HL-60 (cell line): Measurements from ENCODE around the gene CBX8.

ENCODE experiments used
- DNase-seq, 2 experiments: peaks; one replicate each; pipeline ENCODE4 v3.0.0-alpha.2; 2010 to 2020; ENCODE audit warnings: low read depth in 1 of 2, low spot score in 1 of 2
- H3K27ac ChIP-seq: fragments of 250-450 bp; sonication (Bioruptor Pico); replicated peaks from 2 replicates; pipeline ENCODE4 v1.5.1; 2020; ENCODE audit warnings: mild to moderate bottlenecking, moderate library complexity
- H3K27me3 ChIP-seq: fragments of 250-450 bp; sonication (Bioruptor Pico); 2 replicates; pipeline ENCODE4 v1.5.1; 2021; ENCODE audit warnings: mild to moderate bottlenecking, moderate library complexity; ENCODE audit not compliant: insufficient read depth, poor library complexity, severe bottlenecking
- H3K4me3 ChIP-seq: replicated peaks from 2 replicates; pipeline ENCODE4 v1.5.1; 2011; ENCODE audit warnings: mild to moderate bottlenecking, control low read depth, low read length; ENCODE audit not compliant: insufficient read depth
- GABPA ChIP-seq: IDR thresholded peaks from 2 replicates; pipeline ENCODE4 v1.6.1; 2012; ENCODE audit warnings: low read depth
- POLR2AphosphoS5 ChIP-seq: IDR thresholded peaks from 2 replicates; pipeline ENCODE4 v1.6.1; 2012; ENCODE audit warnings: low read depth
- SPI1 ChIP-seq: IDR thresholded peaks from 2 replicates; pipeline ENCODE4 v1.6.1; 2012; ENCODE audit warnings: low read depth, mild to moderate bottlenecking, borderline replicate concordance
- TF ChIP-seq, protein P1 (sequence below): IDR thresholded peaks from one replicate; pipeline ENCODE4 v1.5.1; 2011; ENCODE audit warnings: low read length, control low read depth, inconsistent platforms; ENCODE audit not compliant: insufficient read depth
- TF ChIP-seq, protein P2 (sequence below): IDR thresholded peaks from 2 replicates; pipeline ENCODE4 v1.6.1; 2012; ENCODE audit warnings: low read depth; ENCODE audit not compliant: insufficient replicate concordance

Gene CBX8

GRCh38 chr17:79825580-79825921, 28.7 kb upstream of the CBX8 start:
- H3K27me3 ChIP-seq, result no peaks in the 10 kb centered on the region

DNA sequence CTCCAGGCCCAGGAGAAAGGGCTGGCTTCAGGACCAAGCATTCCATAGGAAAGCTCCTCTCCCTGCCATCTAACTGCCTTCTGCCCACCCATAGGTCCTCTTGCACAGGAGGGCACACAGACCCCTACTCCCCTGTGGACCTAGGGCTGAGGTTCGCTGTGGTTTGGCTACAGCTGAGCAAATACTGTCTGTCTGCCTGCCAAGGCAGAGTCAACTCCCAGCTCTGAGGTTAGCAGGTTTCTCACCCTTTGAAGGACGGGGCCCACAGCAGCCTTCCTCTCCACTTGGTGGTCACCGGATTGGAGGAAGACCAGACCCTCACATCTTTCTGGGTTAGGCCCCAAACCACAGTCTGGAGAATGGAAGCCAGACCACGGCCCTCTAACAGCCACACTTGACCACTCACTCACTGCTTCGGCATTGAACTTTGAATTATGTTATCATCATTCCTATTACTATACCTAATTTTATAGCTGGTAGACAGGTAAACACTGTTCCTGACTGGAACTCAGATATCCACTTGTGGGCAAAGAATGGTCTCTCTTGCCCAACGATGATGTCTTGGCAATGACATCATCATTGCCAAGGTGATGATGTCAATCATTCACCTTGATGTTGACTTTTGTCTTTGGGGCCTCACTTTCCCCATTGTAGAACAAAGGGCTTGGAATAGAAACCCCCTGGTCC, 28.2 kb upstream of the CBX8 start:
- TF ChIP-seq POLR2AphosphoS5 (no peak), SPI1 (no peak), GABPA (no peak)
- TF ChIP-seq, protein P1, sequence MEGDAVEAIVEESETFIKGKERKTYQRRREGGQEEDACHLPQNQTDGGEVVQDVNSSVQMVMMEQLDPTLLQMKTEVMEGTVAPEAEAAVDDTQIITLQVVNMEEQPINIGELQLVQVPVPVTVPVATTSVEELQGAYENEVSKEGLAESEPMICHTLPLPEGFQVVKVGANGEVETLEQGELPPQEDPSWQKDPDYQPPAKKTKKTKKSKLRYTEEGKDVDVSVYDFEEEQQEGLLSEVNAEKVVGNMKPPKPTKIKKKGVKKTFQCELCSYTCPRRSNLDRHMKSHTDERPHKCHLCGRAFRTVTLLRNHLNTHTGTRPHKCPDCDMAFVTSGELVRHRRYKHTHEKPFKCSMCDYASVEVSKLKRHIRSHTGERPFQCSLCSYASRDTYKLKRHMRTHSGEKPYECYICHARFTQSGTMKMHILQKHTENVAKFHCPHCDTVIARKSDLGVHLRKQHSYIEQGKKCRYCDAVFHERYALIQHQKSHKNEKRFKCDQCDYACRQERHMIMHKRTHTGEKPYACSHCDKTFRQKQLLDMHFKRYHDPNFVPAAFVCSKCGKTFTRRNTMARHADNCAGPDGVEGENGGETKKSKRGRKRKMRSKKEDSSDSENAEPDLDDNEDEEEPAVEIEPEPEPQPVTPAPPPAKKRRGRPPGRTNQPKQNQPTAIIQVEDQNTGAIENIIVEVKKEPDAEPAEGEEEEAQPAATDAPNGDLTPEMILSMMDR, result no peak
- TF ChIP-seq, protein P2, sequence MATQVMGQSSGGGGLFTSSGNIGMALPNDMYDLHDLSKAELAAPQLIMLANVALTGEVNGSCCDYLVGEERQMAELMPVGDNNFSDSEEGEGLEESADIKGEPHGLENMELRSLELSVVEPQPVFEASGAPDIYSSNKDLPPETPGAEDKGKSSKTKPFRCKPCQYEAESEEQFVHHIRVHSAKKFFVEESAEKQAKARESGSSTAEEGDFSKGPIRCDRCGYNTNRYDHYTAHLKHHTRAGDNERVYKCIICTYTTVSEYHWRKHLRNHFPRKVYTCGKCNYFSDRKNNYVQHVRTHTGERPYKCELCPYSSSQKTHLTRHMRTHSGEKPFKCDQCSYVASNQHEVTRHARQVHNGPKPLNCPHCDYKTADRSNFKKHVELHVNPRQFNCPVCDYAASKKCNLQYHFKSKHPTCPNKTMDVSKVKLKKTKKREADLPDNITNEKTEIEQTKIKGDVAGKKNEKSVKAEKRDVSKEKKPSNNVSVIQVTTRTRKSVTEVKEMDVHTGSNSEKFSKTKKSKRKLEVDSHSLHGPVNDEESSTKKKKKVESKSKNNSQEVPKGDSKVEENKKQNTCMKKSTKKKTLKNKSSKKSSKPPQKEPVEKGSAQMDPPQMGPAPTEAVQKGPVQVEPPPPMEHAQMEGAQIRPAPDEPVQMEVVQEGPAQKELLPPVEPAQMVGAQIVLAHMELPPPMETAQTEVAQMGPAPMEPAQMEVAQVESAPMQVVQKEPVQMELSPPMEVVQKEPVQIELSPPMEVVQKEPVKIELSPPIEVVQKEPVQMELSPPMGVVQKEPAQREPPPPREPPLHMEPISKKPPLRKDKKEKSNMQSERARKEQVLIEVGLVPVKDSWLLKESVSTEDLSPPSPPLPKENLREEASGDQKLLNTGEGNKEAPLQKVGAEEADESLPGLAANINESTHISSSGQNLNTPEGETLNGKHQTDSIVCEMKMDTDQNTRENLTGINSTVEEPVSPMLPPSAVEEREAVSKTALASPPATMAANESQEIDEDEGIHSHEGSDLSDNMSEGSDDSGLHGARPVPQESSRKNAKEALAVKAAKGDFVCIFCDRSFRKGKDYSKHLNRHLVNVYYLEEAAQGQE, result no peak
- DNase-seq, result no peak
- Histone ChIP-seq H3K27ac (no peak overlapping the region), H3K4me3 (no peak overlapping the region), H3K27me3 (no peaks in the 10 kb centered on the region)

More at GRCh38 chr17:79825580-79825921, 28.7 kb upstream of the CBX8 start:
- H3K4me3 ChIP-seq, result no peak overlapping the region
- no peak for DNase-seq
- no peak for TF ChIP-seq POLR2AphosphoS5
- TF ChIP-seq, protein P2, result no peak
- TF ChIP-seq, protein P1, result no peak
- no peak for TF ChIP-seq GABPA
- no peak for TF ChIP-seq SPI1
- H3K27ac ChIP-seq, result no peak overlapping the region

DNA sequence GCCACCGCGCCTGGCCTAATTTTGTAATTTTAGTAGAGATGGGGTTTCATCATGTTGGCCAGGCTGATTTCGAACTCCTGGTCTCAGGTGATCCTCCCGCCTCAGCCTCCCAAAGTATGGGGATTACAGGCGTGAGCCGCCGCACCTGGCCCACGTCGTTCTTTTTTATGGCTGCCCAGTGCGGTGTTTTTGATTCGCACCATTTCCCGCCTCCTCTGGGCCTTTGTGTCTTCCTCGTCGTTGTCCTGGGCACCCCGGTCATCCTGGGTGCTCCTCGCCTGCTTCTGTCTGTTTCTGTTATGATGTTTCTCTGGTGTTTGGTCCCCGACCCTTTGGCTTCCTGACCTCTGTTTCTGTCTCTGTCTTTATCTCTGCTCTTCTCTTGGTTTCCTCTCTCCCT, 27.4 kb upstream of the CBX8 start:
- no peak for TF ChIP-seq GABPA
- TF ChIP-seq SPI1, result no peak
- TF ChIP-seq POLR2AphosphoS5, result no peak
- TF ChIP-seq, protein P1, result no peak
- TF ChIP-seq, protein P2, result no peak
- Histone ChIP-seq H3K27me3 (no peaks in the 10 kb centered on the region), H3K27ac (no peak overlapping the region), H3K4me3 (no peak overlapping the region)
- no peak for DNase-seq
